ENCODE measurements around the gene GFOD1. TPM values are rescaled to one million over a fixed set of nuclear protein-coding genes. Genes with fewer than 3 reads are reported as not detected.

Gene GFOD1
- total and polyA plus RNA-seq, 10 of the 15 experiments (the other 5 are each of a cell fraction or from before 2014, with no cell fraction given): 6.5 to 41.4 (median 16.0) TPM

DNA sequence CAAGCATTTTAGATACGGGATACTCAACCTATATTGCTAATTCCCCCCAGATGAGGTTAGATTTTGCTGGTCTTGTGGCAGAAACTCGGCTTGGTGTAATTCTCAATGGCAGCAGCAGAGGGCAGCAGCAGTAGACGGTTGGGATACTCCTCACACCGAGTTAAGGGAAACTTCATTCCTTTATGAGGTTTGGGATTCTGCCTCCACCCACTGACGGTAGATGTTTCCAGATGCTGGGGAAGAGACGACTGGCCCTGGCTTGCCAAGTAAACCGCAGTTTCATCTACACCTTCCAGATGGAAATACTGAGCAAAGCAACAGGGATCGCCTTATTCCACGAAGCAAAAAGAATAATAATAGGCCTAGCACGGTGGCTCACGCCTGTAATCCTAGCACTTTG is 150.8 kb downstream of the GFOD1 start (continued):
- TF ChIP-seq, protein P1, sequence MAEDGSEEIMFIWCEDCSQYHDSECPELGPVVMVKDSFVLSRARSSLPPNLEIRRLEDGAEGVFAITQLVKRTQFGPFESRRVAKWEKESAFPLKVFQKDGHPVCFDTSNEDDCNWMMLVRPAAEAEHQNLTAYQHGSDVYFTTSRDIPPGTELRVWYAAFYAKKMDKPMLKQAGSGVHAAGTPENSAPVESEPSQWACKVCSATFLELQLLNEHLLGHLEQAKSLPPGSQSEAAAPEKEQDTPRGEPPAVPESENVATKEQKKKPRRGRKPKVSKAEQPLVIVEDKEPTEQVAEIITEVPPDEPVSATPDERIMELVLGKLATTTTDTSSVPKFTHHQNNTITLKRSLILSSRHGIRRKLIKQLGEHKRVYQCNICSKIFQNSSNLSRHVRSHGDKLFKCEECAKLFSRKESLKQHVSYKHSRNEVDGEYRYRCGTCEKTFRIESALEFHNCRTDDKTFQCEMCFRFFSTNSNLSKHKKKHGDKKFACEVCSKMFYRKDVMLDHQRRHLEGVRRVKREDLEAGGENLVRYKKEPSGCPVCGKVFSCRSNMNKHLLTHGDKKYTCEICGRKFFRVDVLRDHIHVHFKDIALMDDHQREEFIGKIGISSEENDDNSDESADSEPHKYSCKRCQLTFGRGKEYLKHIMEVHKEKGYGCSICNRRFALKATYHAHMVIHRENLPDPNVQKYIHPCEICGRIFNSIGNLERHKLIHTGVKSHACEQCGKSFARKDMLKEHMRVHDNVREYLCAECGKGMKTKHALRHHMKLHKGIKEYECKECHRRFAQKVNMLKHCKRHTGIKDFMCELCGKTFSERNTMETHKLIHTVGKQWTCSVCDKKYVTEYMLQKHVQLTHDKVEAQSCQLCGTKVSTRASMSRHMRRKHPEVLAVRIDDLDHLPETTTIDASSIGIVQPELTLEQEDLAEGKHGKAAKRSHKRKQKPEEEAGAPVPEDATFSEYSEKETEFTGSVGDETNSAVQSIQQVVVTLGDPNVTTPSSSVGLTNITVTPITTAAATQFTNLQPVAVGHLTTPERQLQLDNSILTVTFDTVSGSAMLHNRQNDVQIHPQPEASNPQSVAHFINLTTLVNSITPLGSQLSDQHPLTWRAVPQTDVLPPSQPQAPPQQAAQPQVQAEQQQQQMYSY (CRISPR knock-in tag; IDR thresholded peaks at IDR 0.05): no peak
- TF ChIP-seq DPF2 (IDR thresholded peaks at IDR 0.05): no peak
- TF ChIP-seq ZZZ3 (IDR thresholded peaks at IDR 0.05; ENCODE audit: control insufficient read depth, insufficient read length, low read depth): no peak
- TF ChIP-seq ZNF217 (IDR thresholded peaks at IDR 0.05): no peak
- TF ChIP-seq, protein P2, sequence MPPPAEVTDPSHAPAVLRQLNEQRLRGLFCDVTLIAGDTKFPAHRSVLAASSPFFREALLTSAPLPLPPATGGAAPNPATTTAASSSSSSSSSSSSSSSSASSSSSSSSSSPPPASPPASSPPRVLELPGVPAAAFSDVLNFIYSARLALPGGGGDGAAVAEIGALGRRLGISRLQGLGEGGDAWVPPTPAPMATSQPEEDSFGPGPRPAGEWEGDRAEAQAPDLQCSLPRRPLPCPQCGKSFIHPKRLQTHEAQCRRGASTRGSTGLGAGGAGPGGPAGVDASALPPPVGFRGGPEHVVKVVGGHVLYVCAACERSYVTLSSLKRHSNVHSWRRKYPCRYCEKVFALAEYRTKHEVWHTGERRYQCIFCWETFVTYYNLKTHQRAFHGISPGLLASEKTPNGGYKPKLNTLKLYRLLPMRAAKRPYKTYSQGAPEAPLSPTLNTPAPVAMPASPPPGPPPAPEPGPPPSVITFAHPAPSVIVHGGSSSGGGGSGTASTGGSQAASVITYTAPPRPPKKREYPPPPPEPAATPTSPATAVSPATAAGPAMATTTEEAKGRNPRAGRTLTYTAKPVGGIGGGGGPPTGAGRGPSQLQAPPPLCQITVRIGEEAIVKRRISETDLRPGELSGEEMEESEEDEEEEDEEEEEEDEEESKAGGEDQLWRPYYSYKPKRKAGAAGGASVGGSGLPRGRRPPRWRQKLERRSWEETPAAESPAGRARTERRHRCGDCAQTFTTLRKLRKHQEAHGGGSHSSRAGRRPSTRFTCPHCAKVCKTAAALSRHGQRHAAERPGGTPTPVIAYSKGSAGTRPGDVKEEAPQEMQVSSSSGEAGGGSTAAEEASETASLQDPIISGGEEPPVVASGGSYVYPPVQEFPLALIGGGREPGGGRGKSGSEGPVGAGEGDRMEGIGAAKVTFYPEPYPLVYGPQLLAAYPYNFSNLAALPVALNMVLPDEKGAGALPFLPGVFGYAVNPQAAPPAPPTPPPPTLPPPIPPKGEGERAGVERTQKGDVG (CRISPR knock-in tag; IDR thresholded peaks at IDR 0.05): no peak
- TF ChIP-seq SMC3 (IDR thresholded peaks at IDR 0.05; ENCODE audit: borderline replicate concordance, low read length): peak; percentile 98
- TF ChIP-seq LARP7 (IDR thresholded peaks at IDR 0.05): 0 out of 2 replicates have a peak, but pooled peaks have one; percentile 48
- no peak for TF ChIP-seq MXI1 (IDR thresholded peaks at IDR 0.05; ENCODE audit: low read depth, low read length)
- TF ChIP-seq NFYB (IDR thresholded peaks at IDR 0.05; ENCODE audit: insufficient read depth, low read depth, low read length): no peak
- TF ChIP-seq FOXK2 (IDR thresholded peaks at IDR 0.05): no peak
- TF ChIP-seq, protein P3, sequence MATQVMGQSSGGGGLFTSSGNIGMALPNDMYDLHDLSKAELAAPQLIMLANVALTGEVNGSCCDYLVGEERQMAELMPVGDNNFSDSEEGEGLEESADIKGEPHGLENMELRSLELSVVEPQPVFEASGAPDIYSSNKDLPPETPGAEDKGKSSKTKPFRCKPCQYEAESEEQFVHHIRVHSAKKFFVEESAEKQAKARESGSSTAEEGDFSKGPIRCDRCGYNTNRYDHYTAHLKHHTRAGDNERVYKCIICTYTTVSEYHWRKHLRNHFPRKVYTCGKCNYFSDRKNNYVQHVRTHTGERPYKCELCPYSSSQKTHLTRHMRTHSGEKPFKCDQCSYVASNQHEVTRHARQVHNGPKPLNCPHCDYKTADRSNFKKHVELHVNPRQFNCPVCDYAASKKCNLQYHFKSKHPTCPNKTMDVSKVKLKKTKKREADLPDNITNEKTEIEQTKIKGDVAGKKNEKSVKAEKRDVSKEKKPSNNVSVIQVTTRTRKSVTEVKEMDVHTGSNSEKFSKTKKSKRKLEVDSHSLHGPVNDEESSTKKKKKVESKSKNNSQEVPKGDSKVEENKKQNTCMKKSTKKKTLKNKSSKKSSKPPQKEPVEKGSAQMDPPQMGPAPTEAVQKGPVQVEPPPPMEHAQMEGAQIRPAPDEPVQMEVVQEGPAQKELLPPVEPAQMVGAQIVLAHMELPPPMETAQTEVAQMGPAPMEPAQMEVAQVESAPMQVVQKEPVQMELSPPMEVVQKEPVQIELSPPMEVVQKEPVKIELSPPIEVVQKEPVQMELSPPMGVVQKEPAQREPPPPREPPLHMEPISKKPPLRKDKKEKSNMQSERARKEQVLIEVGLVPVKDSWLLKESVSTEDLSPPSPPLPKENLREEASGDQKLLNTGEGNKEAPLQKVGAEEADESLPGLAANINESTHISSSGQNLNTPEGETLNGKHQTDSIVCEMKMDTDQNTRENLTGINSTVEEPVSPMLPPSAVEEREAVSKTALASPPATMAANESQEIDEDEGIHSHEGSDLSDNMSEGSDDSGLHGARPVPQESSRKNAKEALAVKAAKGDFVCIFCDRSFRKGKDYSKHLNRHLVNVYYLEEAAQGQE (IDR thresholded peaks at IDR 0.05; ENCODE audit: low read depth, low read length): no peak
- no peak for TF ChIP-seq ZNF274 (IDR thresholded peaks at IDR 0.05; ENCODE audit: insufficient read depth, insufficient read length)
- no peak for TF ChIP-seq NR2F1 (conservative IDR thresholded peaks at IDR 0.05)
- TF ChIP-seq CREM (IDR thresholded peaks at IDR 0.05; ENCODE audit: low read depth): no peak
- no peak for TF ChIP-seq MTA2 (IDR thresholded peaks at IDR 0.05; ENCODE audit: low read depth)
- no peak for TF ChIP-seq CHD1 (IDR thresholded peaks at IDR 0.05; ENCODE audit: low read depth, low read length)
- TF ChIP-seq NRF1 (conservative IDR thresholded peaks at IDR 0.05; ENCODE audit: low read depth, low read length): no peak
- TF ChIP-seq IKZF1 (conservative IDR thresholded peaks at IDR 0.05): peak; percentile 69
- no peak for TF ChIP-seq ETV6 (conservative IDR thresholded peaks at IDR 0.05 in 1 of 2, IDR thresholded peaks at IDR 0.05 in 1 of 2; ENCODE audit: borderline replicate concordance in 1 of 2, low read depth in 1 of 2)
- no peak for TF ChIP-seq SREBF1 (IDR thresholded peaks at IDR 0.05; ENCODE audit: low read length)
- no peak for TF ChIP-seq RCOR1 (conservative IDR thresholded peaks at IDR 0.05; ENCODE audit: low read depth, low read length)
- peak; percentile 52 to 71 for TF ChIP-seq IKZF2 (IDR thresholded peaks at IDR 0.05)
- no peak for TF ChIP-seq BRCA1 (IDR thresholded peaks at IDR 0.05; ENCODE audit: low read depth, low read length)
- TF ChIP-seq GABPA (IDR thresholded peaks at IDR 0.05; ENCODE audit: low read depth): no peak

Measured in GM12878 (cell line).